SK-N-SH treated with all-trans-retinoic acid at 6 μM for 48 hours (cell line): ENCODE measurements around the gene SPATA6L.

Source experiments
- ARNTL ChIP-seq: fragments of 450-650 bp; formaldehyde crosslinking; IDR thresholded peaks from 2 replicates; pipeline ENCODE4 v1.5.0; 2020; ENCODE audit warnings: low read depth, mild to moderate bottlenecking, moderate library complexity, borderline replicate concordance
- BACH2 ChIP-seq: fragments of 250-450 bp; sonication (Bioruptor Pico); IDR thresholded peaks from 2 replicates; pipeline ENCODE4 v1.9.0; 2021; ENCODE audit warnings: mild to moderate bottlenecking, borderline replicate concordance
- CREB5 ChIP-seq: fragments of 250-450 bp; sonication (Bioruptor Pico); IDR thresholded peaks from 2 replicates; pipeline ENCODE4 v1.5.1; 2020; ENCODE audit warnings: low read depth, mild to moderate bottlenecking, moderate library complexity
- CSDC2 ChIP-seq: fragments of 250-450 bp; sonication (Bioruptor Pico); IDR thresholded peaks from 2 replicates; pipeline ENCODE4 v1.5.0; 2020; ENCODE audit warnings: mild to moderate bottlenecking, moderate library complexity
- ESRRG ChIP-seq: fragments of 250-450 bp; sonication (Bioruptor Pico); IDR thresholded peaks from 2 replicates; pipeline ENCODE4 v1.6.1; 2021; ENCODE audit warnings: mild to moderate bottlenecking
- PATZ1 ChIP-seq: fragments of 250-450 bp; sonication (Bioruptor Pico); IDR thresholded peaks from 2 replicates; pipeline ENCODE4 v1.8.0; 2020; ENCODE audit warnings: mild to moderate bottlenecking, moderate library complexity, borderline replicate concordance
- RARB ChIP-seq: fragments of 250-450 bp; sonication (Bioruptor Pico); IDR thresholded peaks from 2 replicates; pipeline ENCODE4 v1.8.0; 2021; ENCODE audit warnings: mild to moderate bottlenecking, moderate library complexity
- SNAI2 ChIP-seq: fragments of 250-450 bp; sonication (Bioruptor Pico); IDR thresholded peaks from 2 replicates; pipeline ENCODE4 v1.5.0; 2020; ENCODE audit warnings: mild to moderate bottlenecking, moderate library complexity
- TOX ChIP-seq: fragments of 250-450 bp; sonication (Bioruptor Pico); IDR thresholded peaks from 2 replicates; pipeline ENCODE4 v1.8.0; 2021; ENCODE audit warnings: mild to moderate bottlenecking, moderate library complexity, borderline replicate concordance
- ZC3H10 ChIP-seq: fragments of 250-450 bp; sonication (Bioruptor Pico); IDR thresholded peaks from 2 replicates; pipeline ENCODE4 v1.5.1; 2021; ENCODE audit warnings: mild to moderate bottlenecking, moderate library complexity
- ZFP30 ChIP-seq: fragments of 450-650 bp; formaldehyde crosslinking; IDR thresholded peaks from 2 replicates; pipeline ENCODE4 v1.5.0; 2022; ENCODE audit warnings: mild to moderate bottlenecking, moderate library complexity

GRCh38 chr9:4700091-4700490 lies 33.8 kb upstream of the SPATA6L start:
- no peak for TF ChIP-seq PATZ1
- no peak for TF ChIP-seq ZC3H10
- no peak for TF ChIP-seq TOX (CRISPR knock-in tag)
- TF ChIP-seq SNAI2 (CRISPR knock-in tag): no peak
- TF ChIP-seq ARNTL (CRISPR knock-in tag): no peak
- TF ChIP-seq CREB5: no peak
- no peak for TF ChIP-seq ZFP30 (CRISPR knock-in tag)
- no peak for TF ChIP-seq ESRRG (CRISPR knock-in tag)
- no peak for TF ChIP-seq CSDC2 (CRISPR knock-in tag)
- no peak for TF ChIP-seq BACH2 (CRISPR knock-in tag)
- no peak for TF ChIP-seq RARB
